ENCODE results near the gene TMPRSS3.

Gene TMPRSS3

GRCh38 chr21:42435833-42436232 lies 40.0 kb upstream of the TMPRSS3 start:
- TF ChIP-seq JUND (IDR thresholded peaks at IDR 0.05; ENCODE audit: low read depth), result no peak
- no peak for DNase-seq (ENCODE audit: low read depth in 1 of 2, low spot score in 1 of 2)
- in situ Hi-C loops (cut with HindIII; ENCODE audit: low pct_unique_long_range_greater_than_20kb, low sequenced_read_pairs), result no loop called here

- in situ Hi-C loops (cut with HindIII; ENCODE audit: low pct_unique_long_range_greater_than_20kb, low sequenced_read_pairs), result no loop called here
- no peak for TF ChIP-seq JUND (IDR thresholded peaks at IDR 0.05; ENCODE audit: low read depth)
- no peak for DNase-seq (ENCODE audit: low read depth in 1 of 2, low spot score in 1 of 2)
Observed at GRCh38 chr21:42435401-42435800, 39.5 kb upstream of the TMPRSS3 start.

- no peak for TF ChIP-seq JUND (IDR thresholded peaks at IDR 0.05; ENCODE audit: low read depth)
- in situ Hi-C loops (cut with HindIII; ENCODE audit: low pct_unique_long_range_greater_than_20kb, low sequenced_read_pairs), result no loop called here
- DNase-seq (ENCODE audit: low read depth in 1 of 2, low spot score in 1 of 2), result no peak
Observed at GRCh38 chr21:42434884-42435283, 39.0 kb upstream of the TMPRSS3 start.

- TF ChIP-seq JUND (IDR thresholded peaks at IDR 0.05; ENCODE audit: low read depth), result no peak
- no peak for DNase-seq (ENCODE audit: low read depth in 1 of 2, low spot score in 1 of 2)
- in situ Hi-C loops (cut with HindIII; ENCODE audit: low pct_unique_long_range_greater_than_20kb, low sequenced_read_pairs), result no loop called here
Observed at GRCh38 chr21:42433946-42434551, 38.2 kb upstream of the TMPRSS3 start.

GRCh38 chr21:42432695-42433094 lies 36.8 kb upstream of the TMPRSS3 start:
- no peak for TF ChIP-seq JUND (IDR thresholded peaks at IDR 0.05; ENCODE audit: low read depth)
- no peak for DNase-seq (ENCODE audit: low read depth in 1 of 2, low spot score in 1 of 2)
- in situ Hi-C loops (cut with HindIII; ENCODE audit: low pct_unique_long_range_greater_than_20kb, low sequenced_read_pairs), result no loop called here

- TF ChIP-seq JUND (IDR thresholded peaks at IDR 0.05; ENCODE audit: low read depth), result no peak
- no peak for DNase-seq (ENCODE audit: low read depth in 1 of 2, low spot score in 1 of 2)
- in situ Hi-C loops (cut with HindIII; ENCODE audit: low pct_unique_long_range_greater_than_20kb, low sequenced_read_pairs), result no loop called here
Observed at GRCh38 chr21:42431196-42431595, 35.3 kb upstream of the TMPRSS3 start.

- no peak for TF ChIP-seq JUND (IDR thresholded peaks at IDR 0.05; ENCODE audit: low read depth)
- no peak for DNase-seq (ENCODE audit: low read depth in 1 of 2, low spot score in 1 of 2)
- in situ Hi-C loops (cut with HindIII; ENCODE audit: low pct_unique_long_range_greater_than_20kb, low sequenced_read_pairs), result no loop called here
Observed at GRCh38 chr21:42430521-42430920, 34.7 kb upstream of the TMPRSS3 start.

- in situ Hi-C loops (cut with HindIII; ENCODE audit: low pct_unique_long_range_greater_than_20kb, low sequenced_read_pairs), result no loop called here
- DNase-seq (ENCODE audit: low read depth in 1 of 2, low spot score in 1 of 2), result peak; percentile 49 to 66
- no peak for TF ChIP-seq JUND (IDR thresholded peaks at IDR 0.05; ENCODE audit: low read depth)
Observed at GRCh38 chr21:42429856-42430255, 34.0 kb upstream of the TMPRSS3 start.

GRCh38 chr21:42429021-42429420 lies 33.2 kb upstream of the TMPRSS3 start:
- TF ChIP-seq JUND (IDR thresholded peaks at IDR 0.05; ENCODE audit: low read depth), result no peak
- no peak for DNase-seq (ENCODE audit: low read depth in 1 of 2, low spot score in 1 of 2)
- in situ Hi-C loops (cut with HindIII; ENCODE audit: low pct_unique_long_range_greater_than_20kb, low sequenced_read_pairs), result no loop called here

GRCh38 chr21:42427809-42428419 lies 32.1 kb upstream of the TMPRSS3 start:
- in situ Hi-C loops (cut with HindIII; ENCODE audit: low pct_unique_long_range_greater_than_20kb, low sequenced_read_pairs), result no loop called here
- no peak for DNase-seq (ENCODE audit: low read depth in 1 of 2, low spot score in 1 of 2)
- TF ChIP-seq JUND (IDR thresholded peaks at IDR 0.05; ENCODE audit: low read depth), result no peak

GRCh38 chr21:42426876-42427480 lies 31.1 kb upstream of the TMPRSS3 start:
- DNase-seq (ENCODE audit: low read depth in 1 of 2, low spot score in 1 of 2), result no peak
- TF ChIP-seq JUND (IDR thresholded peaks at IDR 0.05; ENCODE audit: low read depth), result no peak
- in situ Hi-C loops (cut with HindIII; ENCODE audit: low pct_unique_long_range_greater_than_20kb, low sequenced_read_pairs), result no loop called here

GRCh38 chr21:42426424-42426823 lies 30.6 kb upstream of the TMPRSS3 start:
- in situ Hi-C loops (cut with HindIII; ENCODE audit: low pct_unique_long_range_greater_than_20kb, low sequenced_read_pairs), result no loop called here
- no peak for DNase-seq (ENCODE audit: low read depth in 1 of 2, low spot score in 1 of 2)
- no peak for TF ChIP-seq JUND (IDR thresholded peaks at IDR 0.05; ENCODE audit: low read depth)

GRCh38 chr21:42425591-42425990 lies 29.7 kb upstream of the TMPRSS3 start:
- in situ Hi-C loops (cut with HindIII; ENCODE audit: low pct_unique_long_range_greater_than_20kb, low sequenced_read_pairs), result no loop called here

More at GRCh38 chr21:42425591-42425990, 29.7 kb upstream of the TMPRSS3 start:
- TF ChIP-seq JUND (IDR thresholded peaks at IDR 0.05; ENCODE audit: low read depth), result no peak
- no peak for DNase-seq (ENCODE audit: low read depth in 1 of 2, low spot score in 1 of 2)

All from T47D (cell line).